Epithelial cell of proximal tubule (primary cell): ENCODE results near the gene HCFC2. TPM values are rescaled to one million over a fixed set of nuclear protein-coding genes. Genes with fewer than 3 reads are reported as not detected.
A peak's percentile ranks its signal among the peaks of the same experiment; 100 is the strongest.

ENCODE experiments used
- DNase-seq: peaks from one replicate; pipeline ENCODE4 v3.0.0-alpha.2; 2011; ENCODE audit warnings: low read depth
- H3K4me3 ChIP-seq: 2 replicates; pipeline ENCODE4 v1.5.1; 2011; ENCODE audit warnings: low read depth, mild to moderate bottlenecking, low read length
- CTCF ChIP-seq: conservative IDR thresholded peaks from 2 replicates; pipeline ENCODE4 v1.5.1; 2012; ENCODE audit warnings: low read depth, mild to moderate bottlenecking, low read length
- total RNA-seq: library from RNA; depleted of rRNA; stranded (reverse); fragments of >200 nt; gene quantifications from 2 replicates; pipeline ENCODE4 v1.2.3, GENCODE V29; 2015

The HCFC2 gene
- total RNA-seq, 1 donor from 2014 or later = 6.1 TPM

DNA sequence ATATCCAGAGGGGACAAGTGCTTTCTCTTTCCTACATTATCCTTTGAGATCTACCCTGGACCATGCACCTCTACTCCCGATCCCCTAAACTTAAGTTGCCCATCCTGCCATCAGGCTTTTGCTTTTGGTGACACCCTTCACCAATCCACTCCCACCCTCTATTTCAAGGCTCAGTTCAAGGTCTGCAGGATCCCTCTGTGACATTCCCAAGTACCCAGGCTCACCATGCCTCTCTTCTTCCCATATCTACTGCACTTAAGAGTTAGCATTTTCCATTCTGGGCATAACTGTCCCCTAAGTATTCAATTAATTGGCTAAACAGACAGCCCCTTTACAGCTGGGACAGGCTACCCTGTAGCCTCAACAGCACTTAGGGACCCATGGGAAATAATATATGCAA is 70.6 kb downstream of the HCFC2 start:
- H3K4me3 ChIP-seq = no peak overlapping the region
- TF ChIP-seq CTCF = no peak
- no peak for DNase-seq

DNA sequence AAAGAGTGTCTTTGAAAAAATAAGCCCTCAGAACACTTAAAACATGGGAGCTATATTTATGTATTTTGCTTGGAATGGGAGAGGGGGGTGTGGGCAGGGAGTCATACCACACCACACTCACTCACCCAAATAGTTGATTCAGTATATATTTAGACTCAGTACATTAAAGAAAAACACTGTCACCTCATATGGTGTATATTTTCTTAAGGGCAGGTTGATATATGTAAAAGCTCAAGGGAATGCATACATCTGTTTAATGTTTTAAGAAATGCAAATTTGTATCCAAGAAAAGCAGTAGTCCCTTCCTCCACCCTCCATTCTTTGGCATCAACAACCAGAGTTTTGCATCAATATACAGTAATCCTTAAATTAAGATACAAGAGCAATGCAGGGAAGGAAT is 72.2 kb downstream of the HCFC2 start:
- H3K4me3 ChIP-seq = peak overlapping the region; percentile 67
- no peak for DNase-seq
- TF ChIP-seq CTCF = no peak

GRCh38 chr12:104137001-104137901 is 72.9 kb downstream of the HCFC2 start:
- no peak for DNase-seq
- H3K4me3 ChIP-seq = peak overlapping the region; percentile 67
- no peak for TF ChIP-seq CTCF

- peak within 1 kb of the TSS; percentile 67 for H3K4me3 ChIP-seq
- peak; percentile 75 for DNase-seq
- no peak for TF ChIP-seq CTCF
Observed at GRCh38 chr12:104137902-104138796, 73.8 kb downstream of the HCFC2 start, which contains the start of gene NFYB. TSS of gene NFYB (minus strand) at chr12:104138210. CDS start at chr12:104135453, 2,757 bp downstream.

DNA sequence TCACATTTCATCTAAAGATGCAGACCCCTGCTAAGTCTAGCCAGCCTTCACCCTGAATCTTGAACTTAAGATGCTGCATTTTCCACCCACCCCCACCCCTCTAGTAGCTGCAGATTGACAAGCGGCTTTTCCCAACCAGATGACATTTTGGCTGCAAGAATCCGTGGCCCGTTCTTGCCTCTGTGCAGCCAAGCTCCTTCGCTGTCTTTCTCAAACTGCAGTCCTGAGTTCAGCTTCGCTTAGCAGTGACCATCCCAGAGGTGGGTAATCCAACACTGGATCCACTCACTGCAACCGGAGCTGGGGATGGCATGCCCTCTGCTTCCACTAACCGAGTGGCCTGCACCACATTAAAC is 74.4 kb downstream of the HCFC2 start:
- no peak for DNase-seq
- TF ChIP-seq CTCF = no peak
- peak overlapping the region; percentile 54 for H3K4me3 ChIP-seq

DNA sequence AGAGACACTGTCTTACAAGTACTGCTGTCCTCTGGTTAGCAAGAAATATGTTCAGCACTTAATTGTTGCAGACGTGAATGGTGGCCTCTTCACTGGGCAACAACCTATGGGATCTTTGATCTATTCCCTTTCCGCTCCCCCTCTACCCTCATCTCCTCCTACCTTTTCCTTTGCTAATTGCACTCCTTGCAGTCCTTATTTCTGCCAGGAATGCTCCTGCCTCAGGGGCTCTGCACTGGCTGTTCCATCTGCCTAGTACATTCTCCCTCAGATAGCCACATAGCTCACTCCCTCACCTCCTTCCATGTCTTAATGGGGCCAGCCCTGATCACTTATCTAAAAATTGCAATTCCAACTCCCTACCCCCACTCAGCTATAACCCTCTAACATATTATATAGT is 78.2 kb downstream of the HCFC2 start:
- no peak for DNase-seq
- no peak overlapping the region for H3K4me3 ChIP-seq
- no peak for TF ChIP-seq CTCF
